Panc1 (cell line): ENCODE measurements around the gene DIP2C.

Experiments
- POLR2AphosphoS5 ChIP-seq: IDR thresholded peaks from 2 replicates; pipeline ENCODE4 v1.6.1; 2012; ENCODE audit warnings: mild to moderate bottlenecking, low read depth, low read length, moderate library complexity
- TF ChIP-seq, protein P1 (sequence below): fragments of 450-650 bp; IDR thresholded peaks from 2 replicates; pipeline ENCODE4 v1.5.1; 2017; ENCODE audit warnings: mild to moderate bottlenecking

DNA sequence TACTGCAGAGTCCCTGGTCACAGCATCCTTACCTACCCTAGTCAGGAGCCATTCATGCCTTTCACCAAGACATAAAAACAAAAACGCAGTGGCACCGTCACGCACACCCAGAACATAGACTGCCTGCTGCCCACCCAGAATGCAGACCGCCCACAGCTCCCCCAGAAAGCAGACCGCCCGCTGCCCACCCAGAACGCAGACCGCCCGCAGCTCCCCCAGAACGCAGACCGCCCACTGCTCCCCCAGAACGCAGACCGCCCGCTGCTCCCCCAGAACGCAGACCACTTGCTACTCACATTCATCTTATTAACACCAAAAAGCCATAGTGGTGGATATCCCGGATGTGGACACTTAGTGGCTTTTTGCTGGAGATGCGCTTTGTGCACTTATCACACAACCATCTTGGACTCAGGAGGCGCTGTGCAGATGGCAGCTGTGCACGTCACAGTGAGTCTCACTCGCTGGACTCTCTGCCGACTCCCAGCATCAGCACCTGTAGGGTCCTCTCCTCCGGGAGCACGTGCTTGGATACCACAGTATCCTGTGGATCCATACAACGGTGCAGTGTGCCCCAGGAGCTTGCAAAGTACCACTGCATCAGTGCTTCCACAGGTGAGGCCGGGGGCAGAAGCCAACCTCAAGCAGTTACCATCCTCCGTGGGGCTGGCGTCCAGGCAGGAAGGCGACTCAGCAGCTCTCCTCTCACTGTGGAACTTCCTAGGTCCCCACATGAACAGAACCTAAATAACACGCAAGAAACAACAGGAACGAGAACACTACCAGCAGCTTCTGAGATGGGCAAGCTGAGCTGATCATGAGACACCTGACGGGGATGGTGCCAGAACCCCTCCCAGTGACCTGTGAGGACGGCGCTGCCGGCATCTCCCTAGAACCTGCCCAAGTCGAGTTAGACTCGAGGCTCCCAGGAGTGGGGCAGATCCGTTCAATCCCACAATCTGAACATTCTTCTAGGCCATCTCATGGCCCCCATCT, 161.0 kb downstream of the DIP2C start:
- TF ChIP-seq, protein P1, sequence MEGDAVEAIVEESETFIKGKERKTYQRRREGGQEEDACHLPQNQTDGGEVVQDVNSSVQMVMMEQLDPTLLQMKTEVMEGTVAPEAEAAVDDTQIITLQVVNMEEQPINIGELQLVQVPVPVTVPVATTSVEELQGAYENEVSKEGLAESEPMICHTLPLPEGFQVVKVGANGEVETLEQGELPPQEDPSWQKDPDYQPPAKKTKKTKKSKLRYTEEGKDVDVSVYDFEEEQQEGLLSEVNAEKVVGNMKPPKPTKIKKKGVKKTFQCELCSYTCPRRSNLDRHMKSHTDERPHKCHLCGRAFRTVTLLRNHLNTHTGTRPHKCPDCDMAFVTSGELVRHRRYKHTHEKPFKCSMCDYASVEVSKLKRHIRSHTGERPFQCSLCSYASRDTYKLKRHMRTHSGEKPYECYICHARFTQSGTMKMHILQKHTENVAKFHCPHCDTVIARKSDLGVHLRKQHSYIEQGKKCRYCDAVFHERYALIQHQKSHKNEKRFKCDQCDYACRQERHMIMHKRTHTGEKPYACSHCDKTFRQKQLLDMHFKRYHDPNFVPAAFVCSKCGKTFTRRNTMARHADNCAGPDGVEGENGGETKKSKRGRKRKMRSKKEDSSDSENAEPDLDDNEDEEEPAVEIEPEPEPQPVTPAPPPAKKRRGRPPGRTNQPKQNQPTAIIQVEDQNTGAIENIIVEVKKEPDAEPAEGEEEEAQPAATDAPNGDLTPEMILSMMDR = no peak
- no peak for TF ChIP-seq POLR2AphosphoS5
